Measurements from ENCODE around the gene LBHD1. TPM values are rescaled to one million over a fixed set of nuclear protein-coding genes. Genes with fewer than 3 reads are reported as not detected.
A peak's percentile ranks its signal among the peaks of the same experiment; 100 is the strongest.

The LBHD1 gene
- polyA plus RNA-seq, 3 donors: 1.9 to 9.1 (median 2.9) TPM

- no peaks in the 10 kb centered on the region for H3K9me3 ChIP-seq (replicated peaks in 1 of 2; ENCODE audit: control insufficient read depth in 1 of 2, insufficient read depth in 1 of 2, low read length in 2 of 2)
- no peaks in the 10 kb centered on the region for H3K27me3 ChIP-seq (ENCODE audit: control insufficient read depth in 2 of 2, insufficient read depth in 2 of 2, low read length in 2 of 2)
- H4K20me1 ChIP-seq (ENCODE audit: insufficient read depth, low read length): peaks cover 52% of the 10 kb centered on the region
- no peak overlapping the region for H3K27ac ChIP-seq (ENCODE audit: low read depth in 1 of 2, low read length in 2 of 2)
- intact Hi-C loops (cut with micrococcal nuclease): no loop called here
- peaks cover 59% of the 10 kb centered on the region for H3K79me2 ChIP-seq (ENCODE audit: insufficient read depth, low read length)
- H3K4me1 Mint-ChIP-seq: peaks cover 4% of the 10 kb centered on the region
- no peaks in the 10 kb centered on the region for H3K27me3 Mint-ChIP-seq (ENCODE audit: low read depth in 3 of 3)
- H3K4me3 ChIP-seq (replicated peaks in 1 of 3; ENCODE audit: low read depth in 2 of 3, low read length in 3 of 3): no peak overlapping the region
- no peak overlapping the region for H3K9ac ChIP-seq (ENCODE audit: insufficient read depth, low read length, poor library complexity, severe bottlenecking)
- no peaks in the 10 kb centered on the region for H3K9me3 Mint-ChIP-seq
- H3K4me3 Mint-ChIP-seq: no peak overlapping the region
- no peak for TF ChIP-seq CTCF (IDR thresholded peaks at IDR 0.05)
- peaks cover 1 to 3% of the 10 kb centered on the region in 2 donors for H3K4me1 ChIP-seq (ENCODE audit: control insufficient read depth in 1 of 2, insufficient read depth in 2 of 2, low read length in 2 of 2)
- no peak overlapping the region for H3K4me2 ChIP-seq (replicated peaks; ENCODE audit: extremely low read depth, low read length, poor library complexity, severe bottlenecking)
- WGBS (ENCODE audit: insufficient coverage): 98% methylated on average over 15 of the region's 24 CpGs
- no peak for DNase-seq
- peaks cover 82 to 91% of the 10 kb centered on the region in 2 donors for H3K36me3 Mint-ChIP-seq
- peaks cover 86 to 98% of the 10 kb centered on the region in 2 donors for H3K36me3 ChIP-seq (replicated peaks in 1 of 2; ENCODE audit: control insufficient read depth in 1 of 2, insufficient read depth in 2 of 2, low read length in 2 of 2)
- H3K27ac Mint-ChIP-seq: peak overlapping the region in 2 of 7 donors; percentile 27 to 40
- no peak overlapping the region for H2AFZ ChIP-seq (ENCODE audit: insufficient read depth, low read depth, low read length, poor library complexity, severe bottlenecking)
These were observed 43.4 kb upstream of the LBHD1 start for GRCh38 chr11:62715150-62716130.

GRCh38 chr11:62713343-62713742 lies 41.3 kb upstream of the LBHD1 start:
- Histone ChIP-seq H3K9me3 (replicated peaks in 1 of 2; ENCODE audit: control insufficient read depth in 1 of 2, insufficient read depth in 1 of 2, low read length in 2 of 2) (no peaks in the 10 kb centered on the region), H3K27ac (ENCODE audit: low read depth in 1 of 2, low read length in 2 of 2) (peak overlapping the region in 1 of 2 donors; percentile 12), H3K4me1 (ENCODE audit: control insufficient read depth in 1 of 2, insufficient read depth in 2 of 2, low read length in 2 of 2) (peaks cover 16 to 20% of the 10 kb centered on the region in 2 donors), H3K79me2 (ENCODE audit: insufficient read depth, low read length) (peaks cover 42% of the 10 kb centered on the region), H3K9ac (ENCODE audit: insufficient read depth, low read length, poor library complexity, severe bottlenecking) (no peak overlapping the region), H3K4me2 (replicated peaks; ENCODE audit: extremely low read depth, low read length, poor library complexity, severe bottlenecking) (no peak overlapping the region), H4K20me1 (ENCODE audit: insufficient read depth, low read length) (peaks cover 35% of the 10 kb centered on the region), H3K27me3 (ENCODE audit: control insufficient read depth in 2 of 2, insufficient read depth in 2 of 2, low read length in 2 of 2) (no peaks in the 10 kb centered on the region), H2AFZ (ENCODE audit: insufficient read depth, low read depth, low read length, poor library complexity, severe bottlenecking) (no peak overlapping the region), H3K4me3 (replicated peaks in 1 of 3; ENCODE audit: low read depth in 2 of 3, low read length in 3 of 3) (no peak overlapping the region), H3K36me3 (replicated peaks in 1 of 2; ENCODE audit: control insufficient read depth in 1 of 2, insufficient read depth in 2 of 2, low read length in 2 of 2) (peaks cover 67 to 78% of the 10 kb centered on the region in 2 donors)
- peaks cover 64 to 73% of the 10 kb centered on the region in 2 donors for H3K36me3 Mint-ChIP-seq
- H3K4me1 Mint-ChIP-seq: peaks cover 17% of the 10 kb centered on the region
- no peaks in the 10 kb centered on the region for H3K27me3 Mint-ChIP-seq (ENCODE audit: low read depth in 3 of 3)
- intact Hi-C loops (cut with micrococcal nuclease): no loop called here
- no peak for DNase-seq
- TF ChIP-seq CTCF (IDR thresholded peaks at IDR 0.05): no peak
- H3K27ac Mint-ChIP-seq: peak overlapping the region in 6 of 7 donors; percentile 3 to 72 (median 50)
- H3K9me3 Mint-ChIP-seq: no peaks in the 10 kb centered on the region
- no peak overlapping the region for H3K4me3 Mint-ChIP-seq
- no CpG with 5 or more reads among the region's 2 CpGs for WGBS (ENCODE audit: insufficient coverage)
